Esophagus mucosa (tissue), 1 donor: ENCODE results near the gene MINDY4. TPM values are rescaled to one million over a fixed set of nuclear protein-coding genes. Genes with fewer than 3 reads are reported as not detected.

Experiments used
- ATAC-seq: fragments of 200-7000 bp; cut with Tn5 transposase; one replicate; pipeline ENCODE4 v1.9.1; 2020
- total RNA-seq: library from RNA; stranded (reverse); gene quantifications from one replicate; pipeline ENCODE4 v1.2.4, GENCODE V29; 2023
- donor health status: DM: yes; HTN: yes; CAD: no.

Gene MINDY4
- total RNA-seq, 1 donor from 2014 or later = 2.4 TPM

GRCh38 chr7:30918676-30919075 is 147.5 kb downstream of the MINDY4 start:
- no peak for ATAC-seq

GRCh38 chr7:30920021-30920583 is 148.9 kb downstream of the MINDY4 start:
- no peak for ATAC-seq

- no peak for ATAC-seq
Measured at GRCh38 chr7:30920584-30921539, 149.6 kb downstream of the MINDY4 start.

DNA sequence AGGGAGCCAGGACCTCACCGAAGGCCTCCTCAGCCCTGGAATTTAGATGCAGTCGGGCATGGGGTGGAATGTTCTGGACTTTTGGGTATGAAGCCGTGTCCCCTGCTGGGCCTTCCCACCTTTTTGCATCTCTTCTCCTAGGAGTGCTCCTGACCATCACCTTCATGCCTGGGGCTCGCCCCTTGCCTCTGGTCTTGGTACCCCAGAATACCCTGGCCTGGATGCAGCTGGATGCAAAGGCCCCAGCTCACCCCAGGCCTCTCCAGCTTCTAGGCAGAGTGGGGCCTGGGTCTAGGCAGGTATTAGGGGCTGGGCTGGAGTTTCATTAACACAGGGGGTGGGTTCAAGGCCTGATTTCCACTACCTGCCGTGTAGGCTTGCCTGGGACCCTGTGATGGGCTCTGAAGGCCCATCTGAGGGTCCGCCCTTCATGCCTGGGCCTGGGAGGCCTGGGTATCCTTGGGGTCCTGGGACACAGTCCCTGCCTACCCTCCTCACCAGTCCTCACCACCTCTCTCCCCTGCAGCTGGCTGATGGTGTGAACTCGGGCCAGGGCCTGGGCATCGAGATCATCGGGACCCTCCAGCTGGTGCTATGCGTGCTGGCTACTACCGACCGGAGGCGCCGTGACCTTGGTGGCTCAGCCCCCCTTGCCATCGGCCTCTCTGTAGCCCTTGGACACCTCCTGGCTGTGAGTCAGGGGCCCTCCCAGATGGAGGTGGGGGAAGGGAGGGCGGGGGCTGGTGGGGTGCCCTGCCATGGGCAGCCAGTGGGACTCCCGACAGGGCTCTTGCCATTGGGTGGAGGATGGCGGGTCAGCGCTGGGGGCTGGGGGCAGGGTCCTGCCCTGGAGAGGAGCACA is 150.6 kb downstream of the MINDY4 start:
- ATAC-seq = no peak

DNA sequence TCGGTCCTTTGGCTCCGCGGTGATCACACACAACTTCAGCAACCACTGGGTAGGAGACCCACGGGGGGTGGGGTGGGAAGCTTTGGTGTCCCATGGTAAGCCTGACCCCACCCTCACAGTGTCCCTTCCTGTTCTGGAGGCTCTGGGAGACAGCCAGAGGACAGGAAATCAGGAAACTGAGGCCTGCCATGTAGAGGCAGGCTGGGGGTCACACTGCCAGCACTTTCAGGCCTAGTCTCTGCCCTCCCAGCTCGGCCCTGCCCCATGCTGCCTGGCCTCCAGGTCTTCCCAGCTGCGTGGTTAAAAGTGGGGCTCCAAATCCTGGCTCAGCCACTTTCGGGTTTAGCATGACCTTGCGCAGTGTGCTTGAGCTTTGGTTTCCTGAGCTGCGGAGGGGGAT is 151.4 kb downstream of the MINDY4 start:
- ATAC-seq = no peak

DNA sequence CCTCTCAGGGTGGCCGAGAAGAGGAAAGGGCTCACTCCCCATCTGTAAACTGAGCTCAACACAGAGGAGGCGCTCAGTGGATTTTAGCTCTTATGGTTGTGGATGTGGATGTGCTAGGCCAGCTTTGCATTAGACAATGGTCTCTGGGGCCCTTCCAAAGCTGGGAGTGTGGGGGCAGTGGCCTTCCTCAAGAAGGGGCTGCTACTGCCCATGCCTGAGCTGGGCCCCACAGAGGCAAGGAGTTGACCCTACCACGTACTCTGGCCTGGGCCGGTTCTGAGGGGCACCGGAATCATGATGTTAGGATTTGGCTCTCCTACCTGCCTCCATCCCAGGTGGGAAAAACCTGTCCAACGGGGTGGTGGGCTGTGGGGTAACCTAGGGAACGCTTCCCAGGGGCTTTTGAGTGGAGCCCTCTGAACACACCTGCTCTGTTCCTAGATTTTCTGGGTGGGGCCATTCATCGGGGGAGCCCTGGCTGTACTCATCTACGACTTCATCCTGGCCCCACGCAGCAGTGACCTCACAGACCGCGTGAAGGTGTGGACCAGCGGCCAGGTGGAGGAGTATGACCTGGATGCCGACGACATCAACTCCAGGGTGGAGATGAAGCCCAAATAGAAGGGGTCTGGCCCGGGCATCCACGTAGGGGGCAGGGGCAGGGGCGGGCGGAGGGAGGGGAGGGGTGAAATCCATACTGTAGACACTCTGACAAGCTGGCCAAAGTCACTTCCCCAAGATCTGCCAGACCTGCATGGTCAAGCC is 152.0 kb downstream of the MINDY4 start:
- ATAC-seq = no peak

DNA sequence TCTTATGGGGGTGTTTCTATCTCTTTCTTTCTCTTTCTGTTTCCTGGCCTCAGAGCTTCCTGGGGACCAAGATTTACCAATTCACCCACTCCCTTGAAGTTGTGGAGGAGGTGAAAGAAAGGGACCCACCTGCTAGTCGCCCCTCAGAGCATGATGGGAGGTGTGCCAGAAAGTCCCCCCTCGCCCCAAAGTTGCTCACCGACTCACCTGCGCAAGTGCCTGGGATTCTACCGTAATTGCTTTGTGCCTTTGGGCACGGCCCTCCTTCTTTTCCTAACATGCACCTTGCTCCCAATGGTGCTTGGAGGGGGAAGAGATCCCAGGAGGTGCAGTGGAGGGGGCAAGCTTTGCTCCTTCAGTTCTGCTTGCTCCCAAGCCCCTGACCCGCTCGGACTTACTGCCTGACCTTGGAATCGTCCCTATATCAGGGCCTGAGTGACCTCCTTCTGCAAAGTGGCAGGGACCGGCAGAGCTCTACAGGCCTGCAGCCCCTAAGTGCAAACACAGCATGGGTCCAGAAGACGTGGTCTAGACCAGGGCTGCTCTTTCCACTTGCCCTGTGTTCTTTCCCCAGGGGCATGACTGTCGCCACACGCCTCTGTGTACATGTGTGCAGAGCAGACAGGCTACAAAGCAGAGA is 152.7 kb downstream of the MINDY4 start:
- ATAC-seq = no peak

DNA sequence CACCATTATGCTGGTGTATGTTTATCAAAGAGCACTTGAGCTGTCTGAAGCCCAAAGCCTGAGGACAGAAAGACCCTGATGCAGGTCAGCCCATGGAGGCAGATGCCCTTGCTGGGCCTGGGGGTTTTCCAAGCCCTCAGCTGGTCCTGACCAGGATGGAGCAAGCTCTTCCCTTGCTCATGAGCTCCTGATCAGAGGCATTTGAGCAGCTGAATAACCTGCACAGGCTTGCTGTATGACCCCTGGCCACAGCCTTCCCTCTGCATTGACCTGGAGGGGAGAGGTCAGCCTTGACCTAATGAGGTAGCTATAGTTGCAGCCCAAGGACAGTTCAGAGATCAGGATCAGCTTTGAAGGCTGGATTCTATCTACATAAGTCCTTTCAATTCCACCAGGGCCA is 153.4 kb downstream of the MINDY4 start:
- ATAC-seq = no peak

- ATAC-seq = no peak
Measured at GRCh38 chr7:30925117-30925516, 153.9 kb downstream of the MINDY4 start.

- ATAC-seq = no peak
Measured at GRCh38 chr7:30925913-30926312, 154.7 kb downstream of the MINDY4 start.

DNA sequence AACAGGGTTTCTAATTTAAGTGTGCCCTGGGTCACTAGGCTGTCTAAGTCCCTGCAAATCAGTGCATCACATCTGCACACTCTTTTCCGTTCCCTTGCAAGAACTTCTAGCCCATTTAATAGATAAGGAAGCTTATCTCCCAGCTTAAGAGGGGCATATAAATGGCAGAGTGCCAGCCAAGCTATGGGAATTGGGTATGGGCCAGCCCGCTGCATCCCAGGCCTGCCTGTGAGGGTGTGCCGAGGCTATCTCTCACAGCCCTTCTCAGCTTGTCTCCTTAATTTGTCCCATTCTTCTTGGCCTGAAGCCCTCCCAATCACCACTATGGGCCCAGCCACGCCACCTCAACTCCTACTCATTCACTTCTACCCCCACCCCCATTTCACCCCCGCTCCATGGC is 155.1 kb downstream of the MINDY4 start:
- ATAC-seq = no peak

DNA sequence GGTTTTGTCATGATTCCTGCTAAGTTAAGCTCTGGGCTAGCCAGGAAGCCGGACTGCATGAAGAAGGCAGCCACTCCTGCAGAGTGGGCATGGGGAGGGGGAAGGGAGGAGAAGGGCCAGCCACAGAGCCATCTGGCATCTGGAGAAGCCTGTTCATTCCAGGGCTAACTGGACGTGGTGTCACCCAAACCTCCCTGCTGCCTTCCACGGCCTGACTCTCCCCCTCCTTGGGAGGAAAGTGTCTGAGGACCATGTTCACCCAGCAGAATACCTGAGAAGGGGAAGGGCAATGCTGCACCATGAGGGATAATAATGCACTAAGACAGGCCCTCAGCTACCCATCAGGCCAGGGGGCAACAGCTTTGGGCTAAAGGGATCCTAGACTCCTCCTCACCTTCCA is 155.8 kb downstream of the MINDY4 start:
- ATAC-seq = no peak

- ATAC-seq = no peak
Measured at GRCh38 chr7:30927559-30927958, 156.3 kb downstream of the MINDY4 start.

GRCh38 chr7:30928254-30928872 is 157.1 kb downstream of the MINDY4 start:
- no peak for ATAC-seq

DNA sequence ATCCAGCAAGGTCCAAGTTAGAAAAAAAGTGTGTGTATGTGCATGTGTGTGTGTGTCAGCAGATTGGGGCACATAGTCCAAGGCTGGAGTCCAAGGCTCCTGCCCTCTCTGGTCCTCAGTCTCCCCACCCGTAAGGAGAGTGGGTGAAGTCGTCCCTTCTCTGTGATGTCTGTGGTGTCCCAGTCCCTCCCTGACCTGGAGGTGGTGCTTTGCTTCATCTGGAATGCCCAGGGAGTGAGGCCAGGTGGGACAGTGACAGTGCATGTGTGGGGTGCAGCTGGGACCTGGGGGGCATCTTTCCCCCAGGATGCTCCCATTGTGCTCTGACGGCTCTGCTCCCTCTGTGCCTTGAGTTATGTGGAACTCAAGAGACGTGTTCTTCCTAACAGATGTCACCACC is 158.5 kb downstream of the MINDY4 start:
- no peak for ATAC-seq

GRCh38 chr7:30930621-30931020 is 159.4 kb downstream of the MINDY4 start:
- ATAC-seq = no peak

- ATAC-seq = no peak
Measured at GRCh38 chr7:30931161-30931928, 160.1 kb downstream of the MINDY4 start.

GRCh38 chr7:30931929-30932540 is 160.8 kb downstream of the MINDY4 start:
- ATAC-seq = no peak

DNA sequence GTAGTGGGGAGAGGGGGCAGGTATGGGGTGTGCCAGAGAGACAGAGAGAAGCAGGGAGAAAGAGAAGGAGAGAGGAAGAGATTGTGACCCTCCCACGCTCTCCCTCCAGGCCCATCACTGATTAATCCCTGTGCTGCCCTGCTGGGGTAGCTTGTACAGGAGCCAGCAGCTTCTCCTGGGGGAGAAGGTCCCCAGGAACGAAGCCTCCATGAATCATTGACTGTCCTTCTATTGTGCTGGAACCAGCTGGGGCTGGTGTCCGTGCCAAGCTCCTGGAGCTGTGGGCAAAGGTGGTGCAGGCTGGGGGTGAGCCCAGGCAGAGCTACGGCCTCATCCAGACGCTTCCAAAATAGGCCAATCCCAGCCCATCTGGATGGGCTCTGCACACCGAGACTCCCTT is 161.3 kb downstream of the MINDY4 start:
- no peak for ATAC-seq
